ENCODE measurements around the gene FXYD3. TPM values are rescaled to one million over a fixed set of nuclear protein-coding genes. Genes with fewer than 3 reads are reported as not detected.
A peak's percentile ranks its signal among the peaks of the same experiment; 100 is the strongest.
"Not testable (repeated sequence)": the region's sequence is repeated elsewhere in the genome, so short reads cannot be mapped to it uniquely, and the experiment has no call there.

Gene FXYD3
- total RNA-seq, 1 donor from 2014 or later: 24.1 TPM

GRCh38 chr19:35101949-35102348 lies 13.7 kb upstream of the FXYD3 start:
- intact Hi-C loops (cut with DNase I); ATAC-seq; DNase-seq (ENCODE audit: low spot score): not testable (repeated sequence)

- DNase-seq (ENCODE audit: low spot score); intact Hi-C loops (cut with DNase I); ATAC-seq: not testable (repeated sequence)
Observed at GRCh38 chr19:35103614-35104013, 12.0 kb upstream of the FXYD3 start.

- DNase-seq (ENCODE audit: low spot score) (no peak), ATAC-seq (no peak)
- intact Hi-C loops (cut with DNase I): no loop called here
Observed at GRCh38 chr19:35104361-35104760, 11.3 kb upstream of the FXYD3 start.

- DNase-seq (ENCODE audit: low spot score) (no peak), ATAC-seq (no peak)
- intact Hi-C loops (cut with DNase I): no loop called here
Observed at GRCh38 chr19:35105047-35105410, 10.6 kb upstream of the FXYD3 start.

GRCh38 chr19:35105411-35106290 lies 10.0 kb upstream of the FXYD3 start:
- no peak for ATAC-seq

GRCh38 chr19:35106291-35106583 lies 9.4 kb upstream of the FXYD3 start:
- ATAC-seq: no peak
- DNase-seq (ENCODE audit: low spot score): no peak
- intact Hi-C loops (cut with DNase I): no loop called here

More at GRCh38 chr19:35105411-35106290, 10.0 kb upstream of the FXYD3 start:
- intact Hi-C loops (cut with DNase I): no loop called here
- DNase-seq (ENCODE audit: low spot score): no peak

- DNase-seq (ENCODE audit: low spot score) (no peak), ATAC-seq (peak; percentile 4)
- intact Hi-C loops (cut with DNase I): no loop called here
Observed at GRCh38 chr19:35106898-35107541, 8.6 kb upstream of the FXYD3 start.

GRCh38 chr19:35107545-35107944 lies 8.1 kb upstream of the FXYD3 start:
- ATAC-seq (peak; percentile 84), DNase-seq (ENCODE audit: low spot score) (no peak)
- intact Hi-C loops (cut with DNase I): no loop called here

- DNase-seq (ENCODE audit: low spot score) (no peak), ATAC-seq (no peak)
- intact Hi-C loops (cut with DNase I): no loop called here
Observed at GRCh38 chr19:35108730-35109129, 6.9 kb upstream of the FXYD3 start.

- no peak for ATAC-seq
- intact Hi-C loops (cut with DNase I): no loop called here
- no peak for DNase-seq (ENCODE audit: low spot score)
Observed at GRCh38 chr19:35109395-35110112, 6.1 kb upstream of the FXYD3 start.

GRCh38 chr19:35110974-35111373 lies 4.6 kb upstream of the FXYD3 start:
- DNase-seq (ENCODE audit: low spot score) (no peak), ATAC-seq (no peak)
- intact Hi-C loops (cut with DNase I): no loop called here

GRCh38 chr19:35112995-35113688 lies 2.5 kb upstream of the FXYD3 start:
- ATAC-seq (no peak), DNase-seq (ENCODE audit: low spot score) (no peak)
- intact Hi-C loops (cut with DNase I): no loop called here

- intact Hi-C loops (cut with DNase I): no loop called here
- peak; percentile 89 for DNase-seq (ENCODE audit: low spot score)
- peak; percentile 84 for ATAC-seq
Observed at GRCh38 chr19:35114353-35115176, 1.1 kb upstream of the FXYD3 start.

- intact Hi-C loops (cut with DNase I): no loop called here
- DNase-seq (ENCODE audit: low spot score) (no peak), ATAC-seq (no peak)
Observed at GRCh38 chr19:35116072-35116801, 614 bp downstream of the FXYD3 start.

GRCh38 chr19:35117116-35117515 lies 1.5 kb downstream of the FXYD3 start:
- no peak for ATAC-seq
- intact Hi-C loops (cut with DNase I): no loop called here
- DNase-seq (ENCODE audit: low spot score): no peak

- ATAC-seq (no peak), DNase-seq (ENCODE audit: low spot score) (no peak)
- intact Hi-C loops (cut with DNase I): no loop called here
Observed at GRCh38 chr19:35117799-35118198, 2.2 kb downstream of the FXYD3 start.

- DNase-seq (ENCODE audit: low spot score): no peak
- intact Hi-C loops (cut with DNase I): no loop called here
Observed at GRCh38 chr19:35118268-35119020, 2.8 kb downstream of the FXYD3 start.

More at GRCh38 chr19:35118268-35119020, 2.8 kb downstream of the FXYD3 start:
- no peak for ATAC-seq

Measured in sciatic nerve (tissue), 2 donors.